T-helper 17 cell (primary cell): ENCODE data around the gene LMAN1. TPM values are rescaled to one million over a fixed set of nuclear protein-coding genes. Genes with fewer than 3 reads are reported as not detected.

Experiments
- ATAC-seq: fragments of 150-1000 bp; cut with Tn5 transposase; 2 replicates; pipeline ENCODE4 v1.10.0; 2021; ENCODE audit warnings: mild to moderate bottlenecking, moderate library complexity
- DNase-seq, 3 donors: peaks; one replicate each; pipeline versions ENCODE4 v3.0.0 to v3.0.0-alpha.2; 2020 to 2021
- H3K9me3 ChIP-seq: one replicate; pipeline ENCODE4 v1.7.0; 2013; ENCODE audit warnings: low read length, mild to moderate bottlenecking; ENCODE audit not compliant: control insufficient read depth, poor library complexity, severe bottlenecking
- H3K27ac Mint-ChIP-seq: one replicate; pipeline ENCODE4 v1.8.0; 2022; ENCODE audit warnings: mild to moderate bottlenecking, moderate library complexity, mixed read lengths
- H3K27me3 Mint-ChIP-seq: one replicate; pipeline ENCODE4 v1.8.0; 2022; ENCODE audit warnings: mixed read lengths
- H3K36me3 Mint-ChIP-seq: one replicate; pipeline ENCODE4 v1.8.0; 2022; ENCODE audit warnings: low read depth, mixed read lengths
- H3K4me1 Mint-ChIP-seq: one replicate; pipeline ENCODE4 v1.8.0; 2022; ENCODE audit warnings: mild to moderate bottlenecking, mixed read lengths
- H3K4me3 Mint-ChIP-seq: one replicate; pipeline ENCODE4 v1.8.0; 2022; ENCODE audit warnings: mild to moderate bottlenecking, moderate library complexity, mixed read lengths
- total RNA-seq, 4 donors: library from RNA in 2 of 4; stranded (reverse) in 2 of 4; gene quantifications; one replicate each; pipeline ENCODE4 v1.2.3 and lab custom pipeline; 2022 to 2026

Gene LMAN1
- total RNA-seq, 2 donors from 2014 or later, result 47.2 to 58.1 TPM

DNA sequence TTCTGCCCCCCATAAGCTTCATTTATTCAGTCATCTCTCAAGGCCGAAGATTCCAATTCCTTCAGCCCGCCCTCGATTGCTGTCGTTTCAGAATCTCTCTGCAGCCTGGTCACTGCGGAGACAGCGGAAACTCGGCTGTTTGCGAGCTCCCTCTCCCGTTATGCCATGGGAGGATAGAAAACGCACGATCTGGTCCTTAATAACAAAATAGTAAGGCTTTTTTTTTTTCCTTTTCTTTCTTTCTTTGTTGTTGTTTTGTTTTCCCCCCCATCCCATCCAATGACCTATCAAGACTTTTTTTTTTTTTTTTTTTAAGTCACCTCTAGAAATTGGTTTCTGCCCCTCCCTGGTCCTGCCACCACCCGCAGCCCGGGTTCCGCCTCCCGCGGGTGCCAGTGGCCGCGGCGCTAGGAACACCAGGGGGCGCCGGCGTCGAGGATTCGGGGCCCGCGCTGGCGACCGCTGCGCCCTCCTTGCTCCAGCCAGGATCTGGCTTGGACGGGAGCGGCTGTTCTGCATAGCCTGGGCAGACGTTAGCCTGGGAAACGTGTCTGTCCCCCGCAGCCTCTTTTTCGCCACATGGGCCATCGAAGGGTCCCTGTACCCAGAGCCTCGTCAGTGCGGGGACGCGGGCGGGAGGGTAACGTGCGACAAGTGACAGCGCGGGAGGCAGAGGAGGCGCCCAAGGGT lies 50.7 kb downstream of the LMAN1 start:
- peaks cover 6% of the 10 kb centered on the region for H3K36me3 Mint-ChIP-seq
- peaks cover 74% of the 10 kb centered on the region for H3K27me3 Mint-ChIP-seq
- H3K4me1 Mint-ChIP-seq, result peaks cover 6% of the 10 kb centered on the region
- peak overlapping the region; percentile 47 for H3K4me3 Mint-ChIP-seq
- ATAC-seq, result peak; percentile 90
- H3K9me3 ChIP-seq, result no peaks in the 10 kb centered on the region
- H3K27ac Mint-ChIP-seq, result no peak overlapping the region
- peak; percentile 44 to 65 (median 60) for DNase-seq

DNA sequence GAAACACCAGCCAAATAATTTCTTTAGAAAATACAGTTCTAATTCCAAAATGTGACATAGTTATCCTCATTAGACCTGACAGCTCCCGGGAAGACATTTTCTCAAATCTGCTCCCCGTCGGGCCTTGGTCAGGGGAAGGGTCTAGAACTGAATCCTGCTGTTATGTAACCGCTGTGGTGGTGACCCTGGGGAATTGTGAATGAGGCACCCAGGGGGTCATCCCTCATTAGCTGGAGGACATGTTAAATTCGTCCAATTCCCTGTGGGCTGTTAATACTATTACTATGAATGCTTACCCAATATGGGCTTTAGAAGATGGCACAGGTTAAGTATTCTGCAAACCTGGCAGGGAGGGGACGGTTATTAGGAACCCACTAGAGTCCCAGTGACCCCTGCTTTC lies 52.4 kb downstream of the LMAN1 start:
- ATAC-seq (no peak), DNase-seq (no peak)
- Mint-ChIP-seq H3K36me3 (peaks cover 6% of the 10 kb centered on the region), H3K4me1 (peaks cover 6% of the 10 kb centered on the region), H3K4me3 (no peak overlapping the region), H3K27ac (no peak overlapping the region), H3K27me3 (peaks cover 72% of the 10 kb centered on the region)
- H3K9me3 ChIP-seq, result no peaks in the 10 kb centered on the region

DNA sequence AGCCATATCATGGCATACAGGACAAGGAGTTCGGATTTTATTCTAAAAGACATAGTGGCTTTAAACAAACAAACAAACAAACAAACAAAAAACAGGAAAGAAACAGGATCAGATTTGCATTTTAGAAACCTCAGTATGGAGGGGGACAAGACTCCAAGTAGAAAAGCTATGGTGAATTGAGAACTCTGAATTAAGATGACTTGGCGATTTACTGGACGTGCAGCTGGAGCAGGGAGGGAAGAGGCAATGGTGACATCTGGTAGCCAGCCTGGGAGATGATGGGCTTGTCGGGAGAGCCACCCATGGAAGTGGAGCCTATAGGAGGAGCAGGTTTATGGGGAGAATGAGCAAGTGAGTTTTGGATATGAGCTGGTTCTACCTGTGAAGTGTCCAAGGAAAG lies 53.8 kb downstream of the LMAN1 start:
- Mint-ChIP-seq H3K27ac (no peak overlapping the region), H3K36me3 (peaks cover 6% of the 10 kb centered on the region), H3K4me1 (peaks cover 6% of the 10 kb centered on the region), H3K4me3 (no peak overlapping the region), H3K27me3 (peaks cover 62% of the 10 kb centered on the region)
- ATAC-seq (no peak), DNase-seq (no peak)
- H3K9me3 ChIP-seq, result no peaks in the 10 kb centered on the region

DNA sequence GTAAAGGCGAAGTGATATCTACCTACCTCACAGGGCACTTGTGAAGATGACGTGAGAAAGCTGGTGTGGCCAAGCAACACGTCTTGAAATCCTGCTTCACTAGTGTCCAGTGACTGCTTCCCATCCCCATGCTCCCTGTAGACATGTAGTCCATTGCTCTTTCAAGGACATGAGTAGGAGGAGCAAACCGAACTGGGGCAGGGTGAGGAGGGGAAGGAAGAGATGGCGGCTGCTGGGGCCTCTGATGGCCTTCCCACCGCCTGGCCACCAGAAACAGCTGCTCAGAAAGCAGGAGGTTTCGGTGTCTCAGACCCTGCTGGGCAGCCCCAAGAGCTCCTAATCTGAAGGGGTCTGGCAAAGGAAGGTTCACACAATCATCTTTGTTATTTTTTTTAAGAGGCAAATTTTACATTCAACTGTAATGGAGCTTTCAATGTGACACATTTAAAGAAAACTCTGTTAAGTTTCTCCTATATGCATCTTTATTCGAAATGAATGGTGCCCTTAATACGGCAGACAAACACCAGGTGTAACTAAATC lies 55.3 kb downstream of the LMAN1 start:
- no peak for ATAC-seq
- Mint-ChIP-seq H3K4me1 (peaks cover 6% of the 10 kb centered on the region), H3K36me3 (peaks cover 6% of the 10 kb centered on the region), H3K27ac (no peak overlapping the region), H3K4me3 (no peak overlapping the region), H3K27me3 (peaks cover 56% of the 10 kb centered on the region)
- DNase-seq, result no peak
- no peaks in the 10 kb centered on the region for H3K9me3 ChIP-seq

DNA sequence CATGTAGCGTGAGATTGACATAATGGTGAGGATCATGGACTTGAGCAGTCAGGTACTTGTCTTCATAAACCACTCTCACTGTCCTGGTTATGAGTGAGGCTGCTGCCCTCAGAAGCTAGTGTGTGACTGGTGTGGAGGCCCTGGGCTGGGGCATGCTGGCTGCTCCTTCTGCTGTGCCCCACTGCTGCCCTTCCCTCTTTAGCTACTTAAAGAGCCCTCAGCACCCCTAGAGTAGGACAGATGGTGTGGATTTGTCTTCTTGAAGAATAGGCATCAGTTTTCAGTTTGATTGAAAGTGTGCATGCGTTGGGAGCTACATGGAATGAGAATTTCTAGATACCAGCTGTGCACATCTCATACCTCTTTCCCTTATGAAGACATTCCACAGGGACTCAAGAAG lies 56.1 kb downstream of the LMAN1 start:
- Mint-ChIP-seq H3K4me3 (no peak overlapping the region), H3K36me3 (peaks cover 6% of the 10 kb centered on the region), H3K27me3 (peaks cover 58% of the 10 kb centered on the region), H3K4me1 (peaks cover 4% of the 10 kb centered on the region), H3K27ac (no peak overlapping the region)
- no peak for ATAC-seq
- H3K9me3 ChIP-seq, result no peaks in the 10 kb centered on the region
- DNase-seq, result no peak

DNA sequence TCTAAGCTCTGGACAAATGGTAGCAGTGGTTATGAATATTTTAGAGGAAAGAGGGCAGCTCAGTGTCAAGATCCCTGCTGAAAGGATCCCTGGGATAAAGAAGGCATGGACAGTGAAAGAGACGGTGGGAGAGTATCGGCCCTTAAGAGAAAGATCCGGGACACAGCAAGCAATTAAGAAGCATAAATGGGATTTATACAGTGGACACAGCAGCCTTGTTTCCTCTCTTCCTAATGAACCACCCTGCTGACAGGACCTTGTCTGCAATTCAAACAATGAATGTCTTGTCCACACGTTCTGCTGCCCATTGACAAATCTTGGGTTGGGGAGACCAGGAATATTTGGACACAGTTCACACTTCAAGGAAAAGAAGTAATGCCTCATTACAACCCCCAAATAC lies 57.1 kb downstream of the LMAN1 start:
- DNase-seq, result no peak
- no peak overlapping the region for H3K4me3 Mint-ChIP-seq
- ATAC-seq, result no peak
- peaks cover 6% of the 10 kb centered on the region for H3K36me3 Mint-ChIP-seq
- H3K27me3 Mint-ChIP-seq, result peaks cover 55% of the 10 kb centered on the region
- H3K4me1 Mint-ChIP-seq, result peaks cover 4% of the 10 kb centered on the region
- H3K9me3 ChIP-seq, result no peaks in the 10 kb centered on the region
- H3K27ac Mint-ChIP-seq, result no peak overlapping the region

DNA sequence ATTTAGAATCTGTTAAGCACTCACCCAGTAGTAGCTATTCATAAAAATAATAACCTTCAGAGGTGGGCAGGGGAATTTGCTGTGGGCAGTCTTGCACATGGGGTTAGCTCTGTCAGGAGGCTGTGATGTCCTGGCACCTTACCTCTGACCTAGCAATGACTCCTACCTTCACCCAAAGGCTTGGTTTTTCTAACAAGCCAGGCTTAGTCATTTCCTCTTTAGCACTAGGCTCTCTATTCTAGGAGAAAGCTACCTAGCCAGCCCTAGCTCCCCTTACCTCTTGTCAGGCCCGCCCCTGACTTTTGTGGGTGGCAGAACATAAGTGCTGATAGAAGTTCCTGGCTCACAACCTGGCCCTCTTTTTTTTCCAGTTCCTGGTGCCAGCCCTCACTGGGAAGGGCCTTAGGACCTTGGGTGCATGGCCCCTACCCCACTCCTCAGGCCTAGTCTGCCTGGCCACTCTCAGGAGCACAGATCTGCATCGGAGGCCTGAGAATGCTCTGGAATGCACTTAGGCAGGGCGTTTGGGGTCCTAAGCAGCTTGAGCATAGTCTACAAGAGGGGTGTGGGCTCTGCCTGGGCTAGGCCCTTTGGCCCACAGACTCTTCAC lies 58.3 kb downstream of the LMAN1 start:
- no peak for ATAC-seq
- DNase-seq, result no peak
- H3K9me3 ChIP-seq, result no peaks in the 10 kb centered on the region
- Mint-ChIP-seq H3K36me3 (peaks cover 6% of the 10 kb centered on the region), H3K4me3 (no peak overlapping the region), H3K27ac (no peak overlapping the region), H3K27me3 (peaks cover 50% of the 10 kb centered on the region), H3K4me1 (peaks cover 4% of the 10 kb centered on the region)

DNA sequence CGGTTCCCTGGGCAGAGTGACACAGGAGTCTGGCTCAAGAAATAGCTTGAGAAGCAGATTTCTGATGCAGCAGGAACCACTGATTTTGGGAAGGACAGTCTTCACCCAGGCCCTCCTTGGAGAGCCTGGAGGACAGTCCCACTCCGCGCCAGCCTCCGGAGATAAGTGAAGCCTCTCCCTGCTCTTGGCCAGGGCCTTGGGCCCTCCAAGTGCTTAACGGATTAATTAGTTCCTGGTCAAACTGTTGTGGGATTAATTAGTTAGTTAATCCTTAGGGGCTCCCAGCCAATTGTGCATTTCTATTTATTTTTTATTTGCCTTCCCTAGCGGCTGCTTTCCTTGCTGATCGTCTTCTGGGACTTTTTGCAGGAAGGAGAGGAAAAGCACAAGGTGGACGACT lies 60.2 kb downstream of the LMAN1 start:
- no peak for DNase-seq
- H3K27me3 Mint-ChIP-seq, result peaks cover 51% of the 10 kb centered on the region
- H3K27ac Mint-ChIP-seq, result no peak overlapping the region
- H3K4me3 Mint-ChIP-seq, result no peak overlapping the region
- H3K36me3 Mint-ChIP-seq, result no peaks in the 10 kb centered on the region
- no peaks in the 10 kb centered on the region for H3K4me1 Mint-ChIP-seq
- no peaks in the 10 kb centered on the region for H3K9me3 ChIP-seq
- ATAC-seq, result no peak

DNA sequence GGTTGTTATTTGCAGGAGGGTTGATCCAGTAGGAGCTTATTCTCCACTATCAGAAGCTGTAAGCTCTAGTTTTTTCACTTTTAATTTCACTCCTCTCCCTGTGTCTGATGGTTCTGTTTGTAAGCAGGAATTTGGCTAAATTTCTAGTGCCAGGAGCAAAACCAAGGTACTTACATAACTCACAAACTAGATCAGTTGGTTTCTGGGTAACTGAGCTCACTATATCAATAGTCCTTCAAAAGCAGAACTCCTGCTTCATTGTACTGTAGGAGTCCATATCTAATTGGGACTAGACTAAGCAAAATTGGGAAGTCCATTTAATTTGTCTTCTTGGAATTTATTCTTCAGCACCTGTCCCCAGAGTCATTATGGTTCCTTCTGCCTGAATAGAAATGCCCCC lies 65.7 kb downstream of the LMAN1 start:
- no peak for DNase-seq
- Mint-ChIP-seq H3K4me1 (no peaks in the 10 kb centered on the region), H3K27ac (no peak overlapping the region), H3K27me3 (peaks cover 60% of the 10 kb centered on the region), H3K4me3 (no peak overlapping the region), H3K36me3 (peaks cover 7% of the 10 kb centered on the region)
- no peaks in the 10 kb centered on the region for H3K9me3 ChIP-seq
- no peak for ATAC-seq

DNA sequence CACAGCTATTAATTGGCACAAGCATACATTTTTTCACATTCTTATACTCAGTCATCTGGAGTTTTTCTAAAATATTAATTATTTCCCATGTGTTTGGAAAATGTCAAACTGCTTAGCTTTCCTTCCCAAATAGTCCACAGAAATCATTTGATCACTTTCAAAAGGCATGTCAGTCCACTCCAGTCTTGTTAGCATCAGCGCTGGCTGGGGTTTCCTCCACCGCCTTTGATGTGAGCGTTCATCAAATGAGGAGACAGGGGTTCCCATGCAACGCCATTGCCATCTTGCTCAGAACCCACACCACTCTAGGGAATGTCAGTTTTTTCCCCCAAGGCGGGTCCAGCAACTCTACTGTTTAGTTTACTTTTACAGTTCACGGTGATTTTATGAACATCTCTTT lies 72.7 kb downstream of the LMAN1 start:
- no peaks in the 10 kb centered on the region for H3K4me1 Mint-ChIP-seq
- H3K36me3 Mint-ChIP-seq, result peaks cover 3% of the 10 kb centered on the region
- no peak overlapping the region for H3K4me3 Mint-ChIP-seq
- DNase-seq (no peak), ATAC-seq (no peak)
- H3K27ac Mint-ChIP-seq, result no peak overlapping the region
- H3K27me3 Mint-ChIP-seq, result peaks cover 64% of the 10 kb centered on the region
- H3K9me3 ChIP-seq, result no peaks in the 10 kb centered on the region

DNA sequence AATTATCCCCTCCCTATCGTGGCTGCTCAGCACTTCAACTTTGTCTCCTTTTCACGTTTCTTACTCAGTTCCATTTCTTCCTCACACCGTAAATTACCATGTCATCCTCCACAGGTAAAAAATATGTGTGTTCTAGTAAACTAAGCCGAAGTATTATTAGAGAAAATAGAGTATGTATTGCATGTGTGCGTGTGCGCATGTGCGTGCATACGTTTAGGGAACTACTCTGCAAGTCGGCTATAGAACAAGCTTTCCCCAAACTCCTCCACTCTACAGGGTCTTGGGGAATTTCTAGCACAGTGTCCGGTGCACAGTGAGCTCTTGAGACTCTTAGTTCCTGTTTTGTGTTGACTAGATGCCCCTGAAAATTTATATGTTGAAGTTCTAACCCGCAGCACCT lies 76.7 kb downstream of the LMAN1 start:
- Mint-ChIP-seq H3K4me3 (no peak overlapping the region), H3K27ac (no peak overlapping the region), H3K27me3 (peaks cover 89% of the 10 kb centered on the region), H3K36me3 (peaks cover 5% of the 10 kb centered on the region), H3K4me1 (no peaks in the 10 kb centered on the region)
- DNase-seq, result no peak
- no peak for ATAC-seq
- H3K9me3 ChIP-seq, result no peaks in the 10 kb centered on the region

DNA sequence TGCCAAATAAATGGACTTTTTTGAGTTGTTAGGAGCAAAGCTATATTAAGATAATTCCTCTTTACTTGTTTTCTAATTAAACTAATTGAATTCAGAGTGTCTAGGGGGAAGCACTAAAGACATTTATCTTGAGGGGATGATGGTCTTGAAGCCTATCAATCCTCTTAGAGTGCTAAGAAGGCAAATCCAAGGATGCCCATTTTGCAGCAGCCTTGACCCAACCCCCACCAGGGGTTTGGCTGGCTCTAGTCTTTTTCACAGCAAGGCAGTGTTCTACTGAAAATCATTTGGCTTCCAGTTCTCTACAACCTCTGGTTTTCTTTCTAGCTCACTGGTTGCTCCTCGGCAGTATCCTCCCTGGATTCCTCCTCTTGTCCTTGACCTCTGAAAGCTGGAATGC lies 79.3 kb downstream of the LMAN1 start:
- H3K9me3 ChIP-seq, result no peaks in the 10 kb centered on the region
- H3K36me3 Mint-ChIP-seq, result peaks cover 2% of the 10 kb centered on the region
- H3K27me3 Mint-ChIP-seq, result peaks cover 94% of the 10 kb centered on the region
- H3K4me3 Mint-ChIP-seq, result no peak overlapping the region
- ATAC-seq (no peak), DNase-seq (no peak)
- H3K27ac Mint-ChIP-seq, result no peak overlapping the region
- H3K4me1 Mint-ChIP-seq, result no peaks in the 10 kb centered on the region

DNA sequence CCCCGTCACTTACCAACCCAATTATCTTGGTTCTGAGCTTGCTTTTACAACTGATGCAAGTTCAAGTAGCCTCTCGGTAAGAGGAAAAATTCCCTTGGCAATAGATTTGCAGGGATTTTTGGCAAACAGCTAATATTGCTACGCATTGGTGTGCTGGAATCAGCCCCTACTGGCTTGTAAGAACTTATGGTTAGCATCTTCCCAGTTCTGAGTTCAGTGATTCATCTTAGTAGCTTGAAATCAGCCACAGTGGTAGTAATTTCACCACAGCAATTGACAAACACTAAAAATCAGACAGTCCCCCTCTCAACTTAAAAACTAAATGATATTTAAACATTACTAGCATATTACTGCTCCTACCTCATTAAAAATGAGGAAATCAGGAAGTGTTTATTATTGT lies 79.9 kb downstream of the LMAN1 start:
- peaks cover 94% of the 10 kb centered on the region for H3K27me3 Mint-ChIP-seq
- DNase-seq (no peak), ATAC-seq (no peak)
- H3K36me3 Mint-ChIP-seq, result peaks cover 2% of the 10 kb centered on the region
- no peaks in the 10 kb centered on the region for H3K9me3 ChIP-seq
- no peak overlapping the region for H3K27ac Mint-ChIP-seq
- no peak overlapping the region for H3K4me3 Mint-ChIP-seq
- peaks cover 2% of the 10 kb centered on the region for H3K4me1 Mint-ChIP-seq

DNA sequence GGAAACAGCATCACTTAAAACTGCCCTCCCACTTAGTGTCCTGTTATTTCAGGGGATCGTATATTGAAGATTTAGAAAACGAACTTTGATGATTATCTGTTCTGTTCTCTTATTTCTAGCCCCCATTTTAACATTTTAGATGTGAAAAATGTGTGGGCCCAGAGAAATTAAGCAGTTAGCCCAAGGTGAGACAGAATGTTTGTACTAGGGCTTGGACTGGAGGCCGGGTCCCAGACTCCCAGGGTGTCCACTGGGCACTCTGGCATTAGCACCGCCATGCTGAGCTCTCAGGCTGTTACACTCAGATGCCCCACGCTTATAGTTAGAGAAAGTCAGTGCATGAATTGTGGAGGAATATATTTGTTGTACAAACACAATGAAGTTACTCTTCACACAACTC lies 80.3 kb downstream of the LMAN1 start:
- no peak for ATAC-seq
- Mint-ChIP-seq H3K36me3 (peaks cover 2% of the 10 kb centered on the region), H3K27ac (no peak overlapping the region), H3K4me3 (no peak overlapping the region), H3K27me3 (peaks cover 94% of the 10 kb centered on the region), H3K4me1 (peaks cover 3% of the 10 kb centered on the region)
- no peaks in the 10 kb centered on the region for H3K9me3 ChIP-seq
- no peak for DNase-seq
